Measurements from ENCODE around the gene RADIL. TPM values are rescaled to one million over a fixed set of nuclear protein-coding genes. Genes with fewer than 3 reads are reported as not detected.
"Not testable (repeated sequence)": the region's sequence is repeated elsewhere in the genome, so short reads cannot be mapped to it uniquely, and the experiment has no call there.

RADIL gene
- total RNA-seq, 3 donors from 2014 or later: 0.35 to 7.4 (median 1.1) TPM

GRCh38 chr7:4805110-4805983 is 78.2 kb downstream of the RADIL start:
- Histone ChIP-seq H3K36me3 (ENCODE audit: low read depth) (no peaks in the 10 kb centered on the region), H3K4me3 (no peak overlapping the region), H3K9me3 (no peaks in the 10 kb centered on the region), H3K4me1 (ENCODE audit: low read depth) (no peaks in the 10 kb centered on the region)
- intact Hi-C loops (cut with DNase I, micrococcal nuclease): no loop called here
- ATAC-seq (no peak), DNase-seq (peak in 1 of 3 donors; percentile 40)
- no peak for TF ChIP-seq CTCF (IDR thresholded peaks at IDR 0.05)

GRCh38 chr7:4803397-4804241 is 79.9 kb downstream of the RADIL start:
- no peak overlapping the region for H3K4me3 ChIP-seq
- no peaks in the 10 kb centered on the region for H3K9me3 ChIP-seq
- H3K36me3 ChIP-seq (ENCODE audit: low read depth): no peaks in the 10 kb centered on the region
- intact Hi-C loops (cut with DNase I, micrococcal nuclease): no loop called here
- ATAC-seq (no peak), DNase-seq (no peak)
- H3K4me1 ChIP-seq (ENCODE audit: low read depth): no peaks in the 10 kb centered on the region
- TF ChIP-seq CTCF (IDR thresholded peaks at IDR 0.05): no peak

GRCh38 chr7:4802577-4802976 is 80.9 kb downstream of the RADIL start:
- intact Hi-C loops (cut with DNase I, micrococcal nuclease): not testable (repeated sequence)

GRCh38 chr7:4801839-4802231 is 81.7 kb downstream of the RADIL start:
- Histone ChIP-seq H3K9me3 (no peaks in the 10 kb centered on the region), H3K4me1 (ENCODE audit: low read depth) (no peaks in the 10 kb centered on the region), H3K4me3 (no peak overlapping the region), H3K36me3 (ENCODE audit: low read depth) (no peaks in the 10 kb centered on the region)
- ATAC-seq (no peak), DNase-seq (peak in 1 of 3 donors; percentile 41)
- TF ChIP-seq CTCF (IDR thresholded peaks at IDR 0.05): no peak
- intact Hi-C loops (cut with DNase I, micrococcal nuclease): no loop called here

More at GRCh38 chr7:4802577-4802976, 80.9 kb downstream of the RADIL start:
- not testable (repeated sequence) for H3K4me1 ChIP-seq (ENCODE audit: low read depth); ATAC-seq; H3K36me3 ChIP-seq (ENCODE audit: low read depth); H3K4me3 ChIP-seq; H3K9me3 ChIP-seq; DNase-seq

GRCh38 chr7:4800926-4801838 is 82.3 kb downstream of the RADIL start:
- intact Hi-C loops (cut with DNase I, micrococcal nuclease): no loop called here

More at GRCh38 chr7:4800926-4801838, 82.3 kb downstream of the RADIL start:
- TF ChIP-seq CTCF (IDR thresholded peaks at IDR 0.05): no peak
- DNase-seq: peak in 1 of 3 donors; percentile 44
- peak; percentile 4 for ATAC-seq
- no peaks in the 10 kb centered on the region for H3K9me3 ChIP-seq
- no peak overlapping the region for H3K4me3 ChIP-seq
- H3K36me3 ChIP-seq (ENCODE audit: low read depth): no peaks in the 10 kb centered on the region
- no peaks in the 10 kb centered on the region for H3K4me1 ChIP-seq (ENCODE audit: low read depth)
